ENCODE data around the gene ANKS1A. TPM values are rescaled to one million over a fixed set of nuclear protein-coding genes. Genes with fewer than 3 reads are reported as not detected.

The ANKS1A gene
- polyA plus RNA-seq, 3 donors: 1.7 to 8.0 (median 3.1) TPM

DNA sequence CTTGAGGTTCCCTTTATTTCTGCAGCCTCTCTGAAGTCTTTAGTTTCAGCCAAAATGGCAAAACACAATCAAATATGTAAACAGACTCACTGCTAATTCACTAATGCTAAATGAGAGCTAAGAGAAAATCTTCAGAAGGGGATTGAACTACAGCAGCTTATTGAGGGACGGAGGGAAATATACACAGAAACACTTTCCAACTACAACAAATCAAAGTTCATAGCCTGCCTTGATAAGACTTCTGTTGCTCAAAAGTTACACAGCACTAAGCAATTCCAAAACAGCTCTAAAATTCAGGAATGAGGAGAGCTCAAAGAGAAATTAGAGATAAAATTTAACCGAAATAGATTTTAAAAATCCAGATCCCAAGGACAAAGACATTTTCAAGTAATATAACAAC lies 250.4 kb downstream of the ANKS1A start:
- Histone ChIP-seq H2AFZ (ENCODE audit: insufficient read depth, low read depth, low read length, poor library complexity, severe bottlenecking) (no peak overlapping the region), H3K4me1 (ENCODE audit: control insufficient read depth in 1 of 2, insufficient read depth in 2 of 2, low read length in 2 of 2) (peaks cover 9 to 13% of the 10 kb centered on the region in 2 donors), H3K4me3 (replicated peaks in 1 of 3; ENCODE audit: low read depth in 2 of 3, low read length in 3 of 3) (no peak overlapping the region), H3K36me3 (replicated peaks in 1 of 2; ENCODE audit: control insufficient read depth in 1 of 2, insufficient read depth in 2 of 2, low read length in 2 of 2) (no peaks in the 10 kb centered on the region), H4K20me1 (ENCODE audit: insufficient read depth, low read length) (no peaks in the 10 kb centered on the region), H3K4me2 (replicated peaks; ENCODE audit: extremely low read depth, low read length, poor library complexity, severe bottlenecking) (no peak overlapping the region), H3K79me2 (ENCODE audit: insufficient read depth, low read length) (no peaks in the 10 kb centered on the region), H3K27me3 (ENCODE audit: control insufficient read depth in 2 of 2, insufficient read depth in 2 of 2, low read length in 2 of 2) (peaks cover 0 to 12% of the 10 kb centered on the region in 2 donors), H3K9me3 (replicated peaks in 1 of 2; ENCODE audit: control insufficient read depth in 1 of 2, insufficient read depth in 1 of 2, low read length in 2 of 2) (no peaks in the 10 kb centered on the region), H3K27ac (ENCODE audit: low read depth in 1 of 2, low read length in 2 of 2) (no peak overlapping the region), H3K9ac (ENCODE audit: insufficient read depth, low read length, poor library complexity, severe bottlenecking) (no peak overlapping the region)
- peaks cover 21% of the 10 kb centered on the region for H3K4me1 Mint-ChIP-seq
- H3K9me3 Mint-ChIP-seq: peaks cover 0 to 3% (median 0%) of the 10 kb centered on the region in 7 donors
- intact Hi-C loops (cut with micrococcal nuclease): loop anchor here in 1 of 2 donors (2.0 kb wide), 1 partner anchor 153 kb away; no protein-coding TSS in a partner anchor
- no peak overlapping the region for H3K27ac Mint-ChIP-seq
- peaks cover 0 to 1% of the 10 kb centered on the region in 2 donors for H3K36me3 Mint-ChIP-seq
- H3K27me3 Mint-ChIP-seq (ENCODE audit: low read depth in 3 of 3): peaks cover 9 to 17% (median 17%) of the 10 kb centered on the region in 3 donors
- H3K4me3 Mint-ChIP-seq: no peak overlapping the region
- DNase-seq: no peak
- no CpG with 5 or more reads among the region's 2 CpGs for WGBS (ENCODE audit: insufficient coverage)
- TF ChIP-seq, protein P1, sequence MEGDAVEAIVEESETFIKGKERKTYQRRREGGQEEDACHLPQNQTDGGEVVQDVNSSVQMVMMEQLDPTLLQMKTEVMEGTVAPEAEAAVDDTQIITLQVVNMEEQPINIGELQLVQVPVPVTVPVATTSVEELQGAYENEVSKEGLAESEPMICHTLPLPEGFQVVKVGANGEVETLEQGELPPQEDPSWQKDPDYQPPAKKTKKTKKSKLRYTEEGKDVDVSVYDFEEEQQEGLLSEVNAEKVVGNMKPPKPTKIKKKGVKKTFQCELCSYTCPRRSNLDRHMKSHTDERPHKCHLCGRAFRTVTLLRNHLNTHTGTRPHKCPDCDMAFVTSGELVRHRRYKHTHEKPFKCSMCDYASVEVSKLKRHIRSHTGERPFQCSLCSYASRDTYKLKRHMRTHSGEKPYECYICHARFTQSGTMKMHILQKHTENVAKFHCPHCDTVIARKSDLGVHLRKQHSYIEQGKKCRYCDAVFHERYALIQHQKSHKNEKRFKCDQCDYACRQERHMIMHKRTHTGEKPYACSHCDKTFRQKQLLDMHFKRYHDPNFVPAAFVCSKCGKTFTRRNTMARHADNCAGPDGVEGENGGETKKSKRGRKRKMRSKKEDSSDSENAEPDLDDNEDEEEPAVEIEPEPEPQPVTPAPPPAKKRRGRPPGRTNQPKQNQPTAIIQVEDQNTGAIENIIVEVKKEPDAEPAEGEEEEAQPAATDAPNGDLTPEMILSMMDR (IDR thresholded peaks at IDR 0.05): no peak

- Mint-ChIP-seq H3K4me1 (peaks cover 21% of the 10 kb centered on the region), H3K27ac (no peak overlapping the region), H3K4me3 (peak overlapping the region in 1 of 2 donors; percentile 65), H3K36me3 (peaks cover 0 to 1% of the 10 kb centered on the region in 2 donors), H3K9me3 (peaks cover 0 to 3% (median 0%) of the 10 kb centered on the region in 7 donors), H3K27me3 (ENCODE audit: low read depth in 3 of 3) (peaks cover 9 to 17% (median 17%) of the 10 kb centered on the region in 3 donors)
- H3K27ac ChIP-seq (ENCODE audit: low read depth in 1 of 2, low read length in 2 of 2): no peak overlapping the region
- no peak overlapping the region for H3K4me2 ChIP-seq (replicated peaks; ENCODE audit: extremely low read depth, low read length, poor library complexity, severe bottlenecking)
- no peak overlapping the region for H3K4me3 ChIP-seq (replicated peaks in 1 of 3; ENCODE audit: low read depth in 2 of 3, low read length in 3 of 3)
- H2AFZ ChIP-seq (ENCODE audit: insufficient read depth, low read depth, low read length, poor library complexity, severe bottlenecking): no peak overlapping the region
- TF ChIP-seq, protein P1 (IDR thresholded peaks at IDR 0.05): peak; percentile 92
- H3K9ac ChIP-seq (ENCODE audit: insufficient read depth, low read length, poor library complexity, severe bottlenecking): no peak overlapping the region
- peaks cover 0 to 12% of the 10 kb centered on the region in 2 donors for H3K27me3 ChIP-seq (ENCODE audit: control insufficient read depth in 2 of 2, insufficient read depth in 2 of 2, low read length in 2 of 2)
- H4K20me1 ChIP-seq (ENCODE audit: insufficient read depth, low read length): no peaks in the 10 kb centered on the region
- no peaks in the 10 kb centered on the region for H3K79me2 ChIP-seq (ENCODE audit: insufficient read depth, low read length)
- no peaks in the 10 kb centered on the region for H3K9me3 ChIP-seq (replicated peaks in 1 of 2; ENCODE audit: control insufficient read depth in 1 of 2, insufficient read depth in 1 of 2, low read length in 2 of 2)
- no peaks in the 10 kb centered on the region for H3K36me3 ChIP-seq (replicated peaks in 1 of 2; ENCODE audit: control insufficient read depth in 1 of 2, insufficient read depth in 2 of 2, low read length in 2 of 2)
- 46% methylated on average over 4 of the region's 17 CpGs for WGBS (ENCODE audit: insufficient coverage)
- intact Hi-C loops (cut with micrococcal nuclease): loop anchor here (2.0 kb wide), 1 partner anchor 153 kb away; no protein-coding TSS in a partner anchor
- peaks cover 9 to 13% of the 10 kb centered on the region in 2 donors for H3K4me1 ChIP-seq (ENCODE audit: control insufficient read depth in 1 of 2, insufficient read depth in 2 of 2, low read length in 2 of 2)
- peak; percentile 25 to 53 (median 37) for DNase-seq
These were observed 251.0 kb downstream of the ANKS1A start for GRCh38 chr6:35139924-35140638.

Data from CD14-positive monocyte (primary cell).